GM12878 (cell line): Measurements from ENCODE around the gene TAOK2. TPM values are rescaled to one million over a fixed set of nuclear protein-coding genes. Genes with fewer than 3 reads are reported as not detected.

Experiments used
- ATAC-seq: fragments of 200-7000 bp; cut with Tn5 transposase; 3 replicates; pipeline ENCODE4 v1.9.1; 2020; ENCODE audit warnings: mild to moderate bottlenecking, moderate library complexity
- BruUV-seq: library from RNA; stranded (reverse); fragments of 400-500 nt; replicated peaks from 2 replicates; lab custom pipeline; 2021; lab: Mats Ljungman, UMichigan
- CTCF ChIA-PET: fragments of 300-600 bp; sonication (Branson Sonifier 250); formaldehyde crosslinking; extraction: SDS; loops from one replicate; lab custom pipeline; 2021; ENCODE audit warnings: inconsistent platforms; lab: Yijun Ruan, JAX
- POLR2A ChIA-PET: fragments of 350-600 bp; formaldehyde crosslinking; extraction: SDS; loops from one replicate; lab custom pipeline; 2021; ENCODE audit warnings: inconsistent platforms; lab: Charles Lee
- RAD21 ChIA-PET: fragments of 300-600 bp; sonication (Branson Sonifier 250); formaldehyde crosslinking; loops from one replicate; lab custom pipeline; 2023; ENCODE audit warnings: antibody characterized with exemption; ENCODE audit not compliant: unreplicated experiment; lab: Charles Lee
- SMC1A ChIA-PET: fragments of 300-600 bp; sonication (Branson Sonifier 250); formaldehyde crosslinking; loops from one replicate; lab custom pipeline; 2023; ENCODE audit not compliant: unreplicated experiment, uncharacterized antibody; lab: Charles Lee
- DNase-seq: peaks from one replicate; pipeline ENCODE4 v3.0.0-alpha.2; 2011; ENCODE audit warnings: low read depth, low spot score
- FAIRE-seq: peaks from 3 replicates; lab custom pipeline; 2011; peaks lifted over from hg19 to GRCh38; lab: Jason Lieb, UNC
- H2AFZ ChIP-seq: 2 replicates; pipeline ENCODE4 v1.6.0; 2011; ENCODE audit warnings: low read depth, low read length, control low read depth; ENCODE audit not compliant: control insufficient read depth
- H3K27ac ChIP-seq: 2 replicates; pipeline ENCODE4 v1.5.1; 2011; ENCODE audit warnings: control low read depth; ENCODE audit not compliant: control insufficient read depth, insufficient read depth
- H3K27me3 ChIP-seq, 2 experiments: replicated peaks in 1 of 2; 2 replicates each; pipeline versions ENCODE4 v1.6.0 to v1.6.1; 2011; ENCODE audit warnings: low read length in 1 of 2; ENCODE audit not compliant: control insufficient read depth in 2 of 2, insufficient read depth in 2 of 2
- H3K36me3 ChIP-seq, 2 experiments: 2 replicates each; pipeline ENCODE4 v1.5.1; 2011; ENCODE audit warnings: low read length in 1 of 2; ENCODE audit not compliant: control insufficient read depth in 2 of 2, insufficient read depth in 2 of 2
- H3K4me1 ChIP-seq: 2 replicates; pipeline ENCODE4 v1.6.1; 2011; ENCODE audit warnings: mild to moderate bottlenecking, low read length, moderate library complexity, mixed read lengths; ENCODE audit not compliant: control insufficient read depth, insufficient read depth
- H3K4me2 ChIP-seq: 2 replicates; pipeline ENCODE4 v1.6.0; 2011; ENCODE audit warnings: control low read depth; ENCODE audit not compliant: control insufficient read depth, insufficient read depth
- H3K4me3 ChIP-seq: fragments of 200-600 bp; sonication (generic); 2 replicates; pipeline ENCODE4 v1.5.1; 2016
- H3K79me2 ChIP-seq: 2 replicates; pipeline ENCODE4 v1.6.0; 2011; ENCODE audit warnings: low read length; ENCODE audit not compliant: control insufficient read depth, insufficient read depth
- H3K9ac ChIP-seq: 2 replicates; pipeline ENCODE4 v1.8.0; 2011; ENCODE audit warnings: low read length, control low read depth, mixed read lengths; ENCODE audit not compliant: control insufficient read depth, insufficient read depth
- H3K9me3 ChIP-seq: replicated peaks from 3 replicates; pipeline ENCODE4 v1.5.1; 2011; ENCODE audit warnings: mild to moderate bottlenecking, low read length; ENCODE audit not compliant: control insufficient read depth, insufficient read depth
- H4K20me1 ChIP-seq: 2 replicates; pipeline ENCODE4 v1.6.0; 2011; ENCODE audit not compliant: control insufficient read depth, insufficient read depth
- FOXK2 ChIP-seq: fragments of 450-650 bp; IDR thresholded peaks from 2 replicates; pipeline ENCODE4 v1.6.1; 2017; ENCODE audit warnings: mild to moderate bottlenecking, moderate library complexity
- IKZF1 ChIP-seq: fragments of 450-650 bp; conservative IDR thresholded peaks from 2 replicates; pipeline ENCODE4 v1.6.1; 2017; ENCODE audit warnings: antibody characterized with exemption, mild to moderate bottlenecking
- JUND ChIP-seq: IDR thresholded peaks from 2 replicates; pipeline ENCODE4 v1.6.1; 2012; ENCODE audit warnings: low read depth, mild to moderate bottlenecking, low read length, improper control_type of control experiment, moderate library complexity
- NFYA ChIP-seq: IDR thresholded peaks from 2 replicates; pipeline ENCODE4 v1.6.1; 2011; ENCODE audit warnings: low read depth, mild to moderate bottlenecking, low read length, improper control_type of control experiment, borderline replicate concordance
- SKIL ChIP-seq: fragments of 450-650 bp; IDR thresholded peaks from 2 replicates; pipeline ENCODE4 v1.6.1; 2017; ENCODE audit warnings: mild to moderate bottlenecking, low read depth, inconsistent platforms; ENCODE audit not compliant: poor library complexity, severe bottlenecking
- WGBS: methylation state at CpG from one replicate; pipeline ENCODE4 v1.1.6; 2016; ENCODE audit warnings: low lambda C conversion rate; ENCODE audit not compliant: insufficient replicate concordance, insufficient coverage; ENCODE audit errors: missing lambda C conversion rate; 5-methylcytosine and 5-hydroxymethylcytosine counted together
- in situ Hi-C: fragments of 300-500 bp; cut with MboI; formaldehyde crosslinking; loops from 9 replicates; pipeline ENCODE4 v1.14.3; 2018; ENCODE audit warnings: mixed read lengths
- intact Hi-C: fragments of 100-400 bp; cut with micrococcal nuclease; formaldehyde crosslinking; loops from one replicate; pipeline ENCODE4 v1.14.2; 2022; ENCODE audit not compliant: unreplicated experiment
- polyA plus RNA-seq, 11 experiments: library from polyadenylated mRNA; depleted of rRNA in 4 of 11; unstranded in 6 of 11; stranded (reverse) in 5 of 11; fragments of >200 nt; fragmentation: Nextera tagmentation in 4 of 11; fragmentation: Illumina TruSeq in 1 of 11; extraction: Ambion mirVana in 4 of 11; extraction: Trizol in 1 of 11; gene quantifications; 1 replicate in 1 of 11; 2 replicates in 10 of 11; pipeline versions ENCODE4 v1.2.1 to v1.2.3, GENCODE V29; 2011 to 2016; ENCODE audit warnings: inconsistent platforms in 2 of 11, missing spikeins in 2 of 11, low read depth in 1 of 11
- total RNA-seq, 4 experiments: library from RNA; depleted of rRNA in 3 of 4; stranded (reverse); fragments of >200 nt in 3 of 4; fragmentation: Illumina TruSeq in 1 of 4; extraction: Trizol in 1 of 4; gene quantifications; 2 replicates each; pipeline versions ENCODE4 v1.2.1 to v1.2.3, GENCODE V29; 2013 to 2021

TAOK2 gene
- total and polyA plus RNA-seq, 10 of the 15 experiments (the other 5 are each of a cell fraction or from before 2014, with no cell fraction given): 0.14 to 40.2 (median 11.6) TPM

- H3K9ac ChIP-seq: no peak overlapping the region
- TF ChIP-seq NFYA (no peak), FOXK2 (no peak), JUND (no peak), SKIL (no peak), IKZF1 (no peak)
- peaks cover 18 to 42% of the 10 kb centered on the region in 2 experiments for H3K36me3 ChIP-seq
- CTCF ChIA-PET: no interaction called here
- in situ Hi-C loops (no loop called here), intact Hi-C loops (no loop called here)
- FAIRE-seq: no peak
- BruUV-seq: no TSS peak
- POLR2A ChIA-PET: interaction anchor here (1.0 to 1.1 kb wide), 2 partner anchors 13 to 121 kb away, joined by 3 read pairs; partner anchors contain the start of gene TAOK2
- SMC1A ChIA-PET: no interaction called here
- no peak overlapping the region for H3K27ac ChIP-seq
- H3K9me3 ChIP-seq: no peaks in the 10 kb centered on the region
- no peaks in the 10 kb centered on the region for H4K20me1 ChIP-seq
- ATAC-seq: no peak
- no peaks in the 10 kb centered on the region for H3K79me2 ChIP-seq
- DNase-seq: no peak
- no peak overlapping the region for H2AFZ ChIP-seq
- no peak overlapping the region for H3K4me2 ChIP-seq
- H3K27me3 ChIP-seq: no peaks in the 10 kb centered on the region
- 94% methylated on average over 5 of the region's 5 CpGs for WGBS
- RAD21 ChIA-PET: no interaction called here
- H3K4me3 ChIP-seq: no peak overlapping the region
- no peaks in the 10 kb centered on the region for H3K4me1 ChIP-seq
Measured at GRCh38 chr16:29986931-29987330, 13.3 kb downstream of the TAOK2 start.
